GM19397 (cell line): ENCODE data around the gene LRRC55.

ENCODE experiments used
- ATAC-seq: cut with Tn5 transposase; IDR thresholded peaks from one replicate; pipeline ENCODE4 v1.9.1; 2021; ENCODE audit warnings: mild to moderate bottlenecking, moderate library complexity; ENCODE audit not compliant: unreplicated experiment

The LRRC55 gene

GRCh38 chr11:57233702-57234101, 51.9 kb downstream of the LRRC55 start:
- no peak for ATAC-seq

- no peak for ATAC-seq
These were observed 54.3 kb downstream of the LRRC55 start for GRCh38 chr11:57235761-57236703.

GRCh38 chr11:57237204-57237681, 55.5 kb downstream of the LRRC55 start, which contains the start of gene APLNR:
APLNR (minus strand) TSS chr11:57237250; CDS start chr11:57237004, 246 bp downstream.
- ATAC-seq: no peak

GRCh38 chr11:57239348-57239747, 57.6 kb downstream of the LRRC55 start:
- no peak for ATAC-seq

GRCh38 chr11:57240007-57240406, 58.3 kb downstream of the LRRC55 start:
- no peak for ATAC-seq

DNA sequence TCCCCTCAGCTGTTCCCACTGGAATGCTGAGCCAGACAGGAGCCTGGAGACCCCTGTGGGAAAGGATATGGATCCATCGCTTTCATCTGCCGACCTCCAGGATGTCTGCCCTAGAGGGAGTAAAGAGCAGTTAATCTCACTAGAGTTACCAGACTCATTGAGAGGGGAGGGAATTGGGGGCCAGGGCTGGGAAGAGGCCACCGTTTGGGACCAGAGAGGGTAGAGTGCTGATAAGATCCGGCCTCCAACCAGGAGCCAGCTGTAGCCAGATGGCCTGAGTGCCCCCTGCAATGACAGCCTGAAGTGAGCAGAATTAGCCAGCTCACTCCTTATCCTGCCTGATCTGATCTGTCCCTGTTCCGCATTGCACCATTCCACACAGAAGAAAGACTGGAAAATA, 59.0 kb downstream of the LRRC55 start:
- no peak for ATAC-seq
